Osteoblast (primary cell): ENCODE data around the gene ATP8B4. TPM values are rescaled to one million over a fixed set of nuclear protein-coding genes. Genes with fewer than 3 reads are reported as not detected.

Experiments used
- DNase-seq: peaks from one replicate; pipeline ENCODE4 v3.0.0; 2011; ENCODE audit warnings: low spot score, mixed read lengths; ENCODE audit not compliant: insufficient read length; ENCODE audit errors: missing footprints
- H2AFZ ChIP-seq: 2 replicates; pipeline ENCODE4 v1.6.0; 2011; ENCODE audit warnings: mild to moderate bottlenecking, low read length
- H3K27ac ChIP-seq: 2 replicates; pipeline ENCODE4 v1.5.1; 2011; ENCODE audit warnings: mild to moderate bottlenecking, low read depth, low read length, moderate library complexity
- H3K27me3 ChIP-seq: 2 replicates; pipeline ENCODE4 v1.6.0; 2012; ENCODE audit warnings: mild to moderate bottlenecking, control low read depth, inconsistent platforms, low read length, moderate library complexity; ENCODE audit not compliant: insufficient read depth
- H3K36me3 ChIP-seq: 2 replicates; pipeline ENCODE4 v1.5.1; 2011; ENCODE audit warnings: mild to moderate bottlenecking, low read length, control low read depth, moderate library complexity; ENCODE audit not compliant: insufficient read depth
- H3K4me1 ChIP-seq: 2 replicates; pipeline ENCODE4 v1.5.1; 2011; ENCODE audit warnings: mild to moderate bottlenecking, low read length, control low read depth, moderate library complexity; ENCODE audit not compliant: insufficient read depth
- H3K4me2 ChIP-seq: 2 replicates; pipeline ENCODE4 v1.6.0; 2011; ENCODE audit warnings: mild to moderate bottlenecking, low read length; ENCODE audit not compliant: insufficient read depth
- H3K4me3 ChIP-seq: fragments of 200-600 bp; sonication (generic); 3 replicates; pipeline ENCODE4 v1.5.1; 2012; ENCODE audit warnings: mild to moderate bottlenecking, low read length, inconsistent platforms; ENCODE audit not compliant: insufficient read depth
- H3K79me2 ChIP-seq: 2 replicates; pipeline ENCODE4 v1.6.0; 2012; ENCODE audit warnings: mild to moderate bottlenecking, low read length, control low read depth, inconsistent platforms; ENCODE audit not compliant: insufficient read depth
- H3K9me3 ChIP-seq: 2 replicates; pipeline ENCODE4 v1.5.1; 2011; ENCODE audit warnings: low read depth, low read length, control low read depth
- H4K20me1 ChIP-seq: 2 replicates; pipeline ENCODE4 v1.6.0; 2012; ENCODE audit warnings: mild to moderate bottlenecking, low read length, control low read depth; ENCODE audit not compliant: insufficient read depth
- total RNA-seq: library from RNA; depleted of rRNA; stranded (reverse); fragments of >200 nt; gene quantifications from 2 replicates; pipeline ENCODE4 v1.2.3, GENCODE V29; 2012
- TF ChIP-seq, protein P1 (sequence below): IDR thresholded peaks from 2 replicates; pipeline ENCODE4 v1.5.1; 2011; ENCODE audit warnings: mild to moderate bottlenecking, low read depth, low read length, moderate library complexity; ENCODE audit errors: extremely low read depth

ATP8B4 gene
- total RNA-seq, 1 donor: 1.1 TPM

DNA sequence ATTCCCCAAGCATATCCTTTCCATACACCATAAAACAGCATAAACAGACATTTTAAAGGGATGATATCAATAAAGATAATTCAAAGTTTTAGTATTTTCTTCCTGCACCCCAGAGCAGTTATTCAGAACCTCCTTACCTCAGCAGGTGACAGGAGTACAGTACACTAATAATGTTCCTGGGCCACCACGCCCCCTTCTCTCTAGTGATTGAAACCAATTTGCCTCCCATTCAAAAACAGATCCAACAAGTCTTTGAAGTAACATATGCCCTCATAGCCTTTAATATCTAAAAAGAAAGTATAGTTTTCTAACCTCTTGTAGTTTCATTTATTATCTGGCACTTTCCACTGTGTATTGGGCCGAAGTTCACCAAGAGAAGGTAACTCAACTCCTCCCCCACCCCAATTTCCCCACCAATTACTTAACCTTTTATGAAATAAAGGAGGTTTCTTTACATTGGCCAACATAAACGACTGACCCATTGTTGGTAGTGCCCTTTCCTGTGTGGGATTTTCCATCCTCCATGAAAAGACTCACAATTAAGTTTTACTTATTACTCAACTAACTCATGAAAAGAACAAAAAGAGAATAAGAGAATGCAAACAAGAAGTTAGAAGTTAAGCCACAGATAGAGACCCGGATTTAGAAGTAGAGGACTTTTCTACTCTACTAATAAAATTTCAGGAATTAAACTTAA lies 5.0 kb upstream of the ATP8B4 start:
- no peaks in the 10 kb centered on the region for H4K20me1 ChIP-seq
- no peak for DNase-seq

DNA sequence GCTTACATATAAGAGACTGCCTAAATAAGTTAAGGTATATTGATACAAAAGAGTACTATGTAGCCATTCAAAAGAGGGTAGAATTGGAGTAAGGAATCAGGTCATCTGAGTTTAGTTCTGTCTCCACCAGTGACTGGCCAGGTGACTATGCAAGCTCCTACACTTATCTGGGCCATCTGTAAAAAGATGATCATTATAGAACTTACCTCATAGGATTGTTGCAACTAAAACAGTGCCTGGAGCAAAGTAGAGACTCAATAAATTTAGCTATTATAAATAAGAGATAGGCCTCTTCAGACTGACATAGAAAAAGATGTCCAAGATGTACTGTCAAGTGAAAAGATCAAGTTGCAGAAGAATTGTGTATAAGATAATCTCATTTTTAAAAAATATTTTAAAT lies 1.7 kb upstream of the ATP8B4 start:
- Histone ChIP-seq H3K27me3 (no peaks in the 10 kb centered on the region), H3K27ac (no peak overlapping the region), H3K4me1 (peaks cover 3% of the 10 kb centered on the region), H4K20me1 (no peaks in the 10 kb centered on the region), H3K9me3 (no peaks in the 10 kb centered on the region), H2AFZ (no peak overlapping the region), H3K4me2 (no peak overlapping the region), H3K4me3 (no peak overlapping the region), H3K36me3 (no peaks in the 10 kb centered on the region), H3K79me2 (no peaks in the 10 kb centered on the region)
- no peak for DNase-seq
- TF ChIP-seq, protein P1, sequence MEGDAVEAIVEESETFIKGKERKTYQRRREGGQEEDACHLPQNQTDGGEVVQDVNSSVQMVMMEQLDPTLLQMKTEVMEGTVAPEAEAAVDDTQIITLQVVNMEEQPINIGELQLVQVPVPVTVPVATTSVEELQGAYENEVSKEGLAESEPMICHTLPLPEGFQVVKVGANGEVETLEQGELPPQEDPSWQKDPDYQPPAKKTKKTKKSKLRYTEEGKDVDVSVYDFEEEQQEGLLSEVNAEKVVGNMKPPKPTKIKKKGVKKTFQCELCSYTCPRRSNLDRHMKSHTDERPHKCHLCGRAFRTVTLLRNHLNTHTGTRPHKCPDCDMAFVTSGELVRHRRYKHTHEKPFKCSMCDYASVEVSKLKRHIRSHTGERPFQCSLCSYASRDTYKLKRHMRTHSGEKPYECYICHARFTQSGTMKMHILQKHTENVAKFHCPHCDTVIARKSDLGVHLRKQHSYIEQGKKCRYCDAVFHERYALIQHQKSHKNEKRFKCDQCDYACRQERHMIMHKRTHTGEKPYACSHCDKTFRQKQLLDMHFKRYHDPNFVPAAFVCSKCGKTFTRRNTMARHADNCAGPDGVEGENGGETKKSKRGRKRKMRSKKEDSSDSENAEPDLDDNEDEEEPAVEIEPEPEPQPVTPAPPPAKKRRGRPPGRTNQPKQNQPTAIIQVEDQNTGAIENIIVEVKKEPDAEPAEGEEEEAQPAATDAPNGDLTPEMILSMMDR: no peak

More for the DNA sequence above, 5.0 kb upstream of the ATP8B4 start:
- Histone ChIP-seq H3K36me3 (no peaks in the 10 kb centered on the region), H3K27me3 (no peaks in the 10 kb centered on the region), H3K79me2 (no peaks in the 10 kb centered on the region), H2AFZ (no peak overlapping the region), H3K4me1 (peaks cover 3% of the 10 kb centered on the region), H3K27ac (no peak overlapping the region), H3K4me3 (no peak overlapping the region), H3K4me2 (no peak overlapping the region), H3K9me3 (no peaks in the 10 kb centered on the region)
- TF ChIP-seq, protein P1: no peak

DNA sequence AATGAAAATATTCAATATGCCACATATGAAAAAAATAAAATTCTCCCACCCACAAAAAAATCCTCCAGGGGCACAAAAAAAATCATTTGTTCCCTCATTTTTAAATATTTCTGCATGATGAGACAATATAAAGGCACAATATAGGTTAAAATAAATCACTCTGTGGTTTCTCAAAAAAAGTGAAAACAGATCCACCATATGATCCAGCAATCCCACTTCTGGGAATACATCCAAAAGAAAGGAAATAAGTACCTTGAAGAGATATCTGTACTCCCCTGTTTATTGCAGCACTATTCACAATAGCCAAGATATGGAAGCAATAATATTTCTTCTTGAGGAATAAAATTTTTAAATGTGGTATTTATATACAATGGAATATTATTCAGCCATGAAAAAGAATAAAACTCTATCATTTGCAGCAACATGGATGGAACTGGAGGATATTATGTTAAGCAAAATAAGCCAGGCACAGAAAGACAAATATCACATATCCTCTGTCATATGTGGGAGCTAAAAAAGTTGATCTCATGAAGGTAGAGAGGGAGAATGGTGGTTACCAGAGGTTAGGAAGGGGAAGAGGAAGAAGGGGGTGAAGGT lies 1.5 kb downstream of the ATP8B4 start:
- no peaks in the 10 kb centered on the region for H4K20me1 ChIP-seq
- peaks cover 3% of the 10 kb centered on the region for H3K4me1 ChIP-seq
- no peak overlapping the region for H2AFZ ChIP-seq
- H3K4me2 ChIP-seq: no peak overlapping the region
- H3K27ac ChIP-seq: no peak overlapping the region
- H3K4me3 ChIP-seq: no peak overlapping the region
- H3K79me2 ChIP-seq: no peaks in the 10 kb centered on the region
- H3K9me3 ChIP-seq: no peaks in the 10 kb centered on the region
- no peaks in the 10 kb centered on the region for H3K36me3 ChIP-seq
- no peaks in the 10 kb centered on the region for H3K27me3 ChIP-seq
- TF ChIP-seq, protein P1: no peak
- no peak for DNase-seq

GRCh38 chr15:50116477-50116876 lies 2.6 kb downstream of the ATP8B4 start:
- Histone ChIP-seq H3K4me1 (peaks cover 3% of the 10 kb centered on the region), H3K4me3 (no peak overlapping the region), H2AFZ (no peak overlapping the region), H3K4me2 (no peak overlapping the region), H3K27ac (no peak overlapping the region), H3K9me3 (no peaks in the 10 kb centered on the region), H3K27me3 (no peaks in the 10 kb centered on the region), H3K36me3 (no peaks in the 10 kb centered on the region), H4K20me1 (no peaks in the 10 kb centered on the region), H3K79me2 (no peaks in the 10 kb centered on the region)
- no peak for DNase-seq
- TF ChIP-seq, protein P1: peak; percentile 51
